Left renal pelvis (tissue), 4 donors: ENCODE data around the gene IFNA17. TPM values are rescaled to one million over a fixed set of nuclear protein-coding genes. Genes with fewer than 3 reads are reported as not detected.
"Not testable (repeated sequence)": the region's sequence is repeated elsewhere in the genome, so short reads cannot be mapped to it uniquely, and the experiment has no call there.

ENCODE experiments used
- DNase-seq, 4 donors: peaks; one replicate each; pipeline ENCODE4 v3.0.0-alpha.2; 2013; ENCODE audit warnings: low read depth in 4 of 4, low spot score in 3 of 4
- polyA plus RNA-seq, 4 donors: library from polyadenylated mRNA; unstranded; fragments of 120-200 nt; gene quantifications; one replicate each; pipeline ENCODE4 v1.2.1, GENCODE V29; 2013; ENCODE audit not compliant: insufficient read length in 4 of 4

The IFNA17 gene
- polyA plus RNA-seq, 4 donors, result not detected

DNA sequence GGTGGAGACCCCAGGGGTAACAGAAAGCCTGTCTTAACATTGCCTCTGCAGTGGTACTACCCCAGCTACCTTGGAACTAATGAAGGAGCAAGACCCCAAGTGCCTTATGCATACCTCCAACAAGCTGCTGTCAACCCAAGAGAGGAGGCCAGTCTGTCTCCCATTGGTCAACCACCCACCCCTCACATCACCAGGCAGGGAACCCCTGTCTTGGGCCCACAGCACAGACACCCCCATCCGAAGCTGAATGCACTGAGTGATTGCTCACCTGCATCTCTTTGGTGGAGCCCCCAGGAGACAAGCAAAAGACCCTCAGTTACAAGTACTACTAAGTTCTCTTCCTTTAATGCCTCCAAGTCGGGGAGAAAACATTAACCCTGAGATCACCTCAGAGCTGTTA is 15.9 kb downstream of the IFNA17 start:
- not testable (repeated sequence) for DNase-seq

GRCh38 chr9:21210782-21211181 is 17.2 kb downstream of the IFNA17 start:
- not testable (repeated sequence) for DNase-seq

GRCh38 chr9:21210311-21210710 is 17.7 kb downstream of the IFNA17 start:
- no peak for DNase-seq

- not testable (repeated sequence) for DNase-seq
Measured at GRCh38 chr9:21207043-21207442, 21.0 kb downstream of the IFNA17 start, which contains the start of gene IFNA10. IFNA10 (minus strand) TSS chr9:21207143; CDS start chr9:21207097, 46 bp downstream.

GRCh38 chr9:21205204-21205603 is 22.8 kb downstream of the IFNA17 start:
- DNase-seq, result no peak

DNA sequence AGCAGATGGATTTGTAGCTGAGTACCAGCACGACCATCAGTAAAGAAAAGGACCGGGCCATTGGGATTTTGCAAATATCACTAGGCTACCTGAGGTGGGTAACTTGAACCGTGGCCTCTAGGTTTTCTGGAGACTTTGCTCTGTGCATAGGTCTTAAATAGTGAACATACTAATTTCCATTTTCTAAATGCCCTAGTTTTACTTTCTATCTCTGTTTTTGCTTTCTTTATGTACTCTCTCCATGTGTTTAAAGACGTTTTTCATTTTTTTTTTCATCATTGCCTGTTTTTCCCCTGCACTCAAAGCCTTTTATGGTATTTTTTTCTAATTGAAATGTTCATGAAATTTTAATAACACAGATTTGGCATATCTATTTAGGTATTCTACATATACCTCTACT is 25.9 kb downstream of the IFNA17 start, which contains the start of gene IFNA7:
Gene IFNA7 (minus strand): TSS at position 101 of the 400 bp plus-strand sequence. CDS start 40 bp downstream, at position 61.
- DNase-seq, result not testable (repeated sequence)

GRCh38 chr9:21194867-21195776 is 32.9 kb downstream of the IFNA17 start:
- not testable (repeated sequence) for DNase-seq

- DNase-seq, result not testable (repeated sequence)
Measured at GRCh38 chr9:21187487-21187886, 40.5 kb downstream of the IFNA17 start, which contains the start of gene IFNA4. IFNA4 (minus strand) TSS chr9:21187587; CDS start chr9:21187531, 56 bp downstream.

- DNase-seq, result not testable (repeated sequence)
Measured at GRCh38 chr9:21182810-21183736, 44.9 kb downstream of the IFNA17 start.

Other genes starting within 250 kb of the IFNA17 start
- 1 to 10 TPM; 3.1 to 5.1 (median 3.4) TPM for gene HACD4, start 196.6 kb downstream of the IFNA17 start, polyA plus RNA-seq
- not detected for gene IFNB1, start 150.3 kb downstream of the IFNA17 start, polyA plus RNA-seq
- gene IFNW1, start 86.4 kb downstream of the IFNA17 start, polyA plus RNA-seq, result not detected
- under 1 TPM in 1 of 4 donors, not detected in 3; 0.15 TPM for gene IFNA21, start 61.6 kb downstream of the IFNA17 start, polyA plus RNA-seq
- gene IFNA4, start 40.6 kb downstream of the IFNA17 start, polyA plus RNA-seq, result not detected
- not detected for gene IFNA7, start 26.0 kb downstream of the IFNA17 start, polyA plus RNA-seq
- gene IFNA10, start 21.1 kb downstream of the IFNA17 start, polyA plus RNA-seq, result not detected
- not detected for gene IFNA16, start 10.9 kb downstream of the IFNA17 start, polyA plus RNA-seq
- not detected for gene IFNA14, start 11.8 kb upstream of the IFNA17 start, polyA plus RNA-seq
- not detected for gene IFNA5, start 77.1 kb upstream of the IFNA17 start, polyA plus RNA-seq
- 10 to 100 TPM; 46.3 to 62.3 (median 49.8) TPM for gene KLHL9, start 107.2 kb upstream of the IFNA17 start, polyA plus RNA-seq
- gene IFNA6, start 122.7 kb upstream of the IFNA17 start, polyA plus RNA-seq, result not detected
- not detected for gene IFNA13, start 139.8 kb upstream of the IFNA17 start, polyA plus RNA-seq
- not detected for gene IFNA2, start 157.2 kb upstream of the IFNA17 start, polyA plus RNA-seq
- not detected for gene IFNA8, start 180.9 kb upstream of the IFNA17 start, polyA plus RNA-seq
- gene IFNA1, start 212.2 kb upstream of the IFNA17 start, polyA plus RNA-seq, result not detected